Testis (tissue), 3 donors: ENCODE measurements around the gene POLD4. TPM values are rescaled to one million over a fixed set of nuclear protein-coding genes. Genes with fewer than 3 reads are reported as not detected.

ENCODE experiments used
- DNase-seq: peaks from one replicate; pipeline ENCODE4 v3.0.0-alpha.2; 2019
- H3K27ac ChIP-seq, 2 donors: fragments of 200-600 bp; sonication (generic); one replicate each; pipeline ENCODE4 v1.5.1; 2019
- H3K27me3 ChIP-seq: fragments of 200-600 bp; sonication (generic); one replicate; pipeline ENCODE4 v1.5.1; 2019
- H3K36me3 ChIP-seq: fragments of 200-600 bp; sonication (generic); one replicate; pipeline ENCODE4 v1.5.1; 2017; ENCODE audit warnings: low read depth; ENCODE audit errors: missing control alignments
- H3K4me1 ChIP-seq: fragments of 200-600 bp; sonication (generic); one replicate; pipeline ENCODE4 v1.5.1; 2019
- H3K4me3 ChIP-seq, 2 donors: fragments of 200-600 bp; sonication (generic); one replicate each; pipeline ENCODE4 v1.5.1; 2017 to 2019
- H3K9me3 ChIP-seq: fragments of 200-600 bp; sonication (generic); one replicate; pipeline ENCODE4 v1.5.1; 2017
- CTCF ChIP-seq, 3 experiments: fragments of 450-650 bp in 2 of 3; fragments of 200-600 bp in 1 of 3; sonication (generic) in 1 of 3; IDR thresholded peaks; one replicate each; pipeline ENCODE4 v1.5.1; 2016 to 2019; ENCODE audit warnings: antibody characterized with exemption in 3 of 3, mild to moderate bottlenecking in 2 of 3, moderate library complexity in 1 of 3
- POLR2A ChIP-seq: fragments of 450-650 bp; IDR thresholded peaks from one replicate; pipeline ENCODE4 v1.6.1; 2017; ENCODE audit warnings: antibody characterized with exemption, mild to moderate bottlenecking, moderate library complexity
- WGBS, 2 donors: methylation state at CpG; one replicate each; pipeline ENCODE4 v1.1.5; 2018; 5-methylcytosine and 5-hydroxymethylcytosine counted together
- intact Hi-C: fragments of 100-400 bp; cut with DNase I; formaldehyde crosslinking; loops from one replicate; pipeline ENCODE4 v1.15.1; 2023; ENCODE audit warnings: low total_unique reads
- polyA plus RNA-seq: library from polyadenylated mRNA; stranded (reverse); fragments of 350-450 nt; fragmentation: Illumina TruSeq; extraction: RNeasy Lipid Tissue Mini Kit (QIAGEN cat#74804); gene quantifications from one replicate; pipeline ENCODE4 v1.2.3, GENCODE V29; 2014; ENCODE audit warnings: low read depth, low replicate concordance; ENCODE audit not compliant: insufficient read depth
- total RNA-seq, 2 donors: library from RNA; depleted of rRNA; stranded (reverse); fragments of >200 nt; gene quantifications; one replicate each; pipeline ENCODE4 v1.2.3, GENCODE V29; 2016

The POLD4 gene
- total and polyA plus RNA-seq, 3 donors from 2014 or later = 53.8 to 59.1 (median 54.6) TPM

GRCh38 chr11:67373648-67374570, 20.6 kb upstream of the POLD4 start:
- H3K36me3 ChIP-seq = no peaks in the 10 kb centered on the region
- TF ChIP-seq POLR2A (no peak), CTCF (IDR thresholded peaks at IDR 0.05) (peak in 2 of 3 experiments; percentile 16 to 39)
- peaks cover 24% of the 10 kb centered on the region for H3K4me1 ChIP-seq
- no peaks in the 10 kb centered on the region for H3K27me3 ChIP-seq
- H3K9me3 ChIP-seq = no peaks in the 10 kb centered on the region
- intact Hi-C loops = no loop called here
- peak; percentile 62 for DNase-seq
- peak overlapping the region; percentile 64 to 69 for H3K4me3 ChIP-seq
- WGBS, 2 donors = 10 to 19% methylated on average over 23 to 39 of the region's 40 CpGs
- peak overlapping the region; percentile 56 to 91 for H3K27ac ChIP-seq

GRCh38 chr11:67372993-67373647, 19.8 kb upstream of the POLD4 start, which contains the start of gene CLCF1:
CLCF1 (minus strand) TSS chr11:67373598; CDS start chr11:67373539, 59 bp downstream.
- peak; percentile 53 for DNase-seq
- Histone ChIP-seq H3K36me3 (no peaks in the 10 kb centered on the region), H3K9me3 (no peaks in the 10 kb centered on the region), H3K4me3 (peak within 1 kb of the TSS; percentile 64 to 69), H3K4me1 (peaks cover 24% of the 10 kb centered on the region), H3K27ac (peak within 1 kb of the TSS; percentile 56 to 91), H3K27me3 (no peaks in the 10 kb centered on the region)
- 0% methylated on average over 12 to 67 of the region's 76 CpGs for WGBS, 2 donors
- TF ChIP-seq POLR2A (no peak), CTCF (IDR thresholded peaks at IDR 0.05) (no peak)
- intact Hi-C loops = no loop called here

- intact Hi-C loops = no loop called here
- DNase-seq = no peak
- 0 to 1% methylated on average over 3 to 44 of the region's 78 CpGs for WGBS, 2 donors
These were observed 19.1 kb upstream of the POLD4 start for GRCh38 chr11:67372321-67372992.

GRCh38 chr11:67371911-67372320, 18.6 kb upstream of the POLD4 start:
- 6 to 8% methylated on average over 6 to 14 of the region's 16 CpGs for WGBS, 2 donors
- Histone ChIP-seq H3K27me3 (no peaks in the 10 kb centered on the region), H3K4me3 (peak overlapping the region; percentile 64 to 69), H3K36me3 (no peaks in the 10 kb centered on the region), H3K27ac (peak overlapping the region in 1 of 2 donors; percentile 91), H3K9me3 (no peaks in the 10 kb centered on the region), H3K4me1 (peaks cover 31% of the 10 kb centered on the region)
- TF ChIP-seq CTCF (IDR thresholded peaks at IDR 0.05) (no peak), POLR2A (no peak)
- no peak for DNase-seq
- intact Hi-C loops = no loop called here

More at GRCh38 chr11:67372321-67372992, 19.1 kb upstream of the POLD4 start:
- H3K4me3 ChIP-seq = peak overlapping the region; percentile 64 to 69
- H3K4me1 ChIP-seq = peaks cover 25% of the 10 kb centered on the region
- H3K27ac ChIP-seq = peak overlapping the region in 1 of 2 donors; percentile 91
- H3K27me3 ChIP-seq = no peaks in the 10 kb centered on the region
- H3K9me3 ChIP-seq = no peaks in the 10 kb centered on the region
- no peaks in the 10 kb centered on the region for H3K36me3 ChIP-seq
- TF ChIP-seq CTCF (IDR thresholded peaks at IDR 0.05) (no peak), POLR2A (no peak)
